Stimulated activated CD8-positive, alpha-beta memory T cell treated with anti-CD3 and anti-CD28 coated beads, Interleukin-12 subunit alpha, Interleukin-12 subunit beta, amount 100 ng/mL, for 4 hours (primary cell): ENCODE measurements around the gene PREX1.

ENCODE experiments used
- DNase-seq: peaks from one replicate; pipeline ENCODE4 v3.0.0-alpha.2; 2020; ENCODE audit warnings: low read depth

The PREX1 gene

GRCh38 chr20:48750376-48750775, 77.4 kb downstream of the PREX1 start:
- no peak for DNase-seq

- no peak for DNase-seq
These were observed 78.4 kb downstream of the PREX1 start for GRCh38 chr20:48749437-48749836.

- no peak for DNase-seq
These were observed 79.2 kb downstream of the PREX1 start for GRCh38 chr20:48748556-48748955.

DNA sequence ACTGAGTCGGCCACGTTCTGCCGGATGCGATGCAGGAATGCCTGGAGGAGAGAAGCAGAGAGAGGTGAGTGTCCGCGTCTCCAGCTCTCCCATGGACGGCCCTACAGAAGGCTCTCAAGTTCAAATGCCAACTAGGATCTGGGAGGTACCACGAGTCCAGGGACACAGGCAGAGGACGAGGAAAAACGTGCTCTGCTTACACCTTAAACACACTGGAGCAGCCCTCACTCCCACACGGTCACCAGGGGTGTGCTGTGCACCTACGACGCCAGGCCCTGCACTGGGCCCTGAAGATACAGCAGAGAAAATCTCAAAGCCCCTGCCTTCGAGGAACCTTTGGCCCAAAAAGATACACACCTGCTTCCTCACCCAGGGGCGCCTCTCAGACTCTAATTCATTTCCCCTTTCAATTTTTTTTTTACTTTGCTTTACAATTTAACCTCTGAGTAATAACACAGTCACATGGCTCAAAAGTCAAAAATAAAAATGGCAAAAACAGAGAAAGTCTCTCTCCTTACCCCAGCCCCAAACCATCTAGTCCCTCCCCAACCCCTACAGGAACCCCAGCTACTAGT, 79.9 kb downstream of the PREX1 start:
- no peak for DNase-seq

GRCh38 chr20:48745330-48745729, 82.5 kb downstream of the PREX1 start:
- no peak for DNase-seq

DNA sequence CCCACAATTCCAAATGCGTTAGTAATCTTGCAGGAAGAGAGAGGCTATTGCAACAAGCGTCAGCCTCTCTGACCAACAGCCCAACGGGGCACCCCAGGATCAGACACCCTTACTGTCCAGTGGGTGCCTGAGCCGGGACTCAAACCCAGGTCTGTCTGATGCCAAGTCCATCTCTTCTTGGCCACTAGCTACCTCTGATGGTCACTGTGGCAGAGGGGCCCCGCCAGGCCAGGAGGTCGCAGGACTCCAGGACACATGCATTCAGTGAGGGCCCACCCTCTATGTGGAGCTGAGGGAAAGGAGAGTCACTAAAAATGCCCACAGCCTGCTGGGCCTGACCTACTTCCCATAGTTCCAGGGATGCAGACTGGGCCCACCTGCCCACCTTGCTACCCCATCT, 83.3 kb downstream of the PREX1 start:
- no peak for DNase-seq

DNA sequence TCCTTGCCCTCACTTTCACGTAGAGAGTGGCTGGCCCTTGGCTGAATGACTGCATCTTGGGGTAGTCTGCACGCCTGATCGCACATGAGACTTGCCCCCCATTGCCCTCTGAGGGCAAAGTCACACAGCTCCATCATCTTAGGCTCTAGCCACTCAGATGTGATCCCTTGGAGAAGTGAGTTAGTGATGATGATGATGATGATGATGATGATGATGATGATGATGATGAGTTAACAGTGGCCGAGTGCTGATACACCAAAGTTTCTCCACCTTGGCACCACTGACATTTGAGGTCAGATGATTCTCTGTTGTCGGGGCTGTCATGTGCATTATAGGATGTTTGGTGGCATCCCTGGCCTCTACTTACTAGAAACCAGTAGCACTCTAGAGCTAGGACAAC, 84.0 kb downstream of the PREX1 start:
- DNase-seq, result no peak

- DNase-seq, result no peak
These were observed 84.7 kb downstream of the PREX1 start for GRCh38 chr20:48742912-48743680.

- no peak for DNase-seq
These were observed 85.6 kb downstream of the PREX1 start for GRCh38 chr20:48742233-48742632.

GRCh38 chr20:48741669-48742068, 86.1 kb downstream of the PREX1 start:
- DNase-seq, result no peak

- DNase-seq, result no peak
These were observed 87.1 kb downstream of the PREX1 start for GRCh38 chr20:48740712-48741111.

DNA sequence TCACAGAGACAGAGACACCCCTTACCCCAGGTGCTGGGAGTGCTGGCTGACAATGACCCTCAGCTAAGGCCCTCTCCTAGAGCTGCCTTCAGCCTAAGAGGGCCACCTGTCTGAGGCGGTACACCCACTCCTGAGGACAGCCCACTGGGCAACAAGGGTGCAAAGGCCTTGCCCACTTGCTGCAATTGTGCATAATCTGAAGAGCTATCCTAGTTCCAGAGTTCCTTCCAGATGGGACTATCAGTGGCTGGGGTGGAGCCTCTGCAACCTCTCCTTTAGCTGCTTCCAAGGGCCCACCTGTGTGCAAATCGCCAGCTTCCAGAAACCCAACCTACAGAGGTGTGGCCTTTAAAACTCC, 87.5 kb downstream of the PREX1 start:
- no peak for DNase-seq

DNA sequence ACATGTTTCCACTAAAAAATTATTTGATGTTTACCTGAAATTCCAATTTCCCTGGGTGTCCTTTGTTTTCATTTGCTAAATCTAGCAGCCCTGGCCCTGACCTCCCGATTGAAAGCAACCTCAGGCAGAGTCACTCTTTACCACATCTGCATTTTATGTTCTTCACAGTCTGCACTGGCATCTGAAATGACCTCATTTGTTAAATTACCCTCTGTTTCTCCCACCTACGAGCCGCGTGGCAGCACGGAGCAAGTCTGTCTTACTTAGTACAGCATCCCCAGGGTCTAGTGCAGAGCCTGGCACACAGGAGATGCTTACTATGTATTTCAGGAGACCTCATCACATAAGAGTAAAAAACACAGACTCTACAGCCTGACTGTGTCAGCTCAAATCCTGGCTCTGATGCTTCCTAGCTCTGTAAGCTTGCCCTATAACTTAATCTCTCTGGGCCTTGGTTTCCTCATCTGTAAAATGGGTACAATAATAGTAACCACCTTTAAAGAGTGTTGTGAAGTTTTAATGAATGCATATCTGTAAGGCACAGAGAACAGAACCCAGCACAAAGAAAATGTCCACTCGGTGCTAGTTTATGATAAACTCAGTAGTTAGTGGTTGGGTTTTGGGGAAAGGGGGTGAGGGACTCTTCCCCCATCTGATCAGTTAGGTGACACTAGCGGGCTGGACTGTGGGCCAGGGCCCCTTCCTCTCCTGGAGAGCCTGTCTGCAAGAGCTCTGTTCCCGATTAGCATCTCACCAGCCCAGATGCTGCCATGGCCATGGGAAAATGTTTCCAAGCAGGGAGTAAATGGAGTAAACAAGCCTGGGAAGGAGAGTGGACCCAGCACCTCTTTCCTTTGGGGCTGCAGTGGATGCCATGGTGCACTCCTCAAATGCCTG, 88.2 kb downstream of the PREX1 start:
- DNase-seq, result no peak

GRCh38 chr20:48738399-48739304, 89.1 kb downstream of the PREX1 start:
- DNase-seq, result no peak

GRCh38 chr20:48738094-48738398, 89.8 kb downstream of the PREX1 start:
- no peak for DNase-seq

GRCh38 chr20:48737434-48738093, 90.2 kb downstream of the PREX1 start:
- DNase-seq, result no peak

DNA sequence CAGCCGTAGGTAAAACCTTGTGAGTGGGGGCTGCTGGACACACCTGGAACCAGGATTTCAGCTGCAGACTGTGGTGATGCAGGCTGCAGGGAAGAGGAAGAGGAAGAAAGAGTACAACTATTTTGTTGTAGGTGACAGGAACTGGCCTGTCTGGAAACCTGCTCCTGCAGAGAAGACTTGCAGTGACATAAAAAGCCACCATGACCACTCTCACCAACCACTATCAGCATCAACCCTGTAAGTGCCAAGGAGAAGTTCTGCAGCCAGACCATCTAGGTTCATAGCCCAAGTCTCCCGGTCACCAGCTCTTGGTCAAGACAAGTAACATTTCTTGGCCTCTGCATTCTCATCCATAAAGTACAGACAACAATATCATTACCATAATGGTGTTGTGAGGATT, 91.2 kb downstream of the PREX1 start:
- DNase-seq, result no peak

DNA sequence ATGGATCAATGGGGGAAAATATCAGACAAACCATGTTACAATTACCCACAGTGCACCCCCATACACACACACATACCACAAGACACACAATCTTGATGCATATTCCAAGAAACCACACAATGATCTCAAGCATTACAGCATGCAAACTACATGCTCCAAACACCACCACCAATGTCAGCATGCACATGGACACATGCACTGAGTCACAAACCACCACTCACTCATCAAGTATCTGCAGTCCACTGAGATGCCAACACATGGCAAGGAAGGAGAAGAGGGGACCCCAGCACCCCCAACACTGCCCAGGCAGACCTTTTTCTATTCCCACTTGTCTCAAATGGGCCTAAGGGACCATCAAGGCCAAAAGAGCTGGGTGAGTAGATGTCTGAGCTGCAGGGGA, 91.6 kb downstream of the PREX1 start:
- DNase-seq, result no peak

GRCh38 chr20:48735112-48735511, 92.7 kb downstream of the PREX1 start:
- no peak for DNase-seq

DNA sequence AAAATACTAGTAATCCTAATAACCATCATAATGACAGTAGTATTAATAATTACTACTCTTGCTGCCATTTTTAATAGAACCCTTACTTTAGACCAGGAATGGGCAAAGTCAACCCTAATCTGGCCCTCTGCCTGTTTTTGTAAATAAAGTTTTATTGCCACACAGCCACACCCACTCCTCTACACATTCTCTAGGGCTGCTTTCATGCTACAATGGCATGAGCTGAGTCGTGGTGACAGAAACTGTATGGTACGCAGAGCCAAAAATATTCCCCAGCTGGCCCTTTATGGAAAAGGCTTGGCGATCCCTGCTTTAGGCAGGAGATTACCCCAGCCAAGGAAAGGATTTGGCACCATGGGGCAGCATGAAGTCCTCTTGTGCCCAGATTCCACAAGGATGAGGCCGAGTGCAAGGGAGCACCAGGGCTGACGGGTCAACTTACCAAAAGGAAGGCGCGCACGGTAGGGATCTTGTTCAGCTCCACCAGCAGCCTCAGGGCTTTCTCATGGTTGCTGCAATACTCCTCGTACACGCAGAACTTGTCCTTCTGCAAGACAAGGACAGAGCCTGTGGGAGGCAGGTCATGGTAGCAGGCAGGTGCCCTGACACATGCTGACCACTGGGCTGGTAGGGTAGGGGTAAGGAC, 93.6 kb downstream of the PREX1 start:
- no peak for DNase-seq

GRCh38 chr20:48733296-48733790, 94.5 kb downstream of the PREX1 start:
- DNase-seq, result no peak
